Peyer's patch (tissue), 4 donors: ENCODE measurements around the gene PATE3.

ENCODE experiments used
- CTCF ChIP-seq, 6 experiments: fragments of 450-650 bp in 4 of 6; fragments of 200-600 bp in 2 of 6; sonication (generic) in 1 of 6; IDR thresholded peaks; one replicate each; pipeline ENCODE4 v1.5.1; 2017 to 2019; ENCODE audit warnings: antibody characterized with exemption in 6 of 6, mild to moderate bottlenecking in 3 of 6, moderate library complexity in 1 of 6
- POLR2A ChIP-seq, 2 donors: fragments of 450-650 bp; IDR thresholded peaks; one replicate each; pipeline ENCODE4 v1.5.1; 2017; ENCODE audit warnings: antibody characterized with exemption in 2 of 2, mild to moderate bottlenecking in 2 of 2, moderate library complexity in 2 of 2

- TF ChIP-seq CTCF (IDR thresholded peaks at IDR 0.05) (no peak), POLR2A (IDR thresholded peaks at IDR 0.05) (no peak)
Measured at GRCh38 chr11:125740617-125741016, 47.3 kb upstream of the PATE3 start.
